Activated CD4-positive, alpha-beta T cell treated with anti-CD3 and anti-CD28 coated beads, Interleukin-2, Interleukin-6, amounts not matched to agents 100 ng/mL and 50 ng/mL, durations not matched to agents 16 hours and 8 hours (primary cell): ENCODE data around the gene CD27.
"Not testable (repeated sequence)": the region's sequence is repeated elsewhere in the genome, so short reads cannot be mapped to it uniquely, and the experiment has no call there.

Experiments used
- DNase-seq: peaks from one replicate; pipeline ENCODE4 v3.0.0-alpha.2; 2020

Gene CD27

GRCh38 chr12:6489449-6489848, 44.7 kb downstream of the CD27 start:
- DNase-seq: no peak

DNA sequence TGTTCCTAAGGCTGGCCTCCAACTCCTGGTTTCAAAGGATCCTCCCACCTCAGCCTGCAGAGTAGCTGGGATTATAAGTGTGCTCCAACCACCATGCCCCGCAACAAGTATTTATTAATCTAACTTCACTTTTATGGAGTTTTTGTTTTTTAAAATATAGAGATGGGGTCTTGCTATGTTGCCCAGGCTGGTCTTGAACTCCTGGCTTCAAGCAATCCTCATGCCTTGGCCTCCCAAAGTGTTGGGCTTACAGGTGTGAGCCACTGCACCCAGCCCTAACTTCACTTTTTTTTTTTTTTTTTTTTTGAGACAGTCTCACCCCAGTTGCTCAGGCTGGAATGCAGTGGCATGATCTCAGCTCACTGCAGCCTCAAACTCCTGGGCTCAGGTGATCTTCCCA, 45.9 kb downstream of the CD27 start:
- DNase-seq: not testable (repeated sequence)

GRCh38 chr12:6492838-6493496, 48.2 kb downstream of the CD27 start, which contains the start of gene MRPL51:
Gene MRPL51, minus strand, starts transcription at chr12:6493262. Its CDS starts 126 bp downstream, at chr12:6493136.
- peak; percentile 97 for DNase-seq

GRCh38 chr12:6493497-6494257, 48.9 kb downstream of the CD27 start, which contains the start of gene NCAPD2:
Gene NCAPD2, plus strand, starts transcription at chr12:6494102. Its CDS starts 997 bp downstream, at chr12:6495099.
- DNase-seq: peak; percentile 99

- no peak for DNase-seq
Observed at GRCh38 chr12:6494258-6494743, 49.5 kb downstream of the CD27 start.

DNA sequence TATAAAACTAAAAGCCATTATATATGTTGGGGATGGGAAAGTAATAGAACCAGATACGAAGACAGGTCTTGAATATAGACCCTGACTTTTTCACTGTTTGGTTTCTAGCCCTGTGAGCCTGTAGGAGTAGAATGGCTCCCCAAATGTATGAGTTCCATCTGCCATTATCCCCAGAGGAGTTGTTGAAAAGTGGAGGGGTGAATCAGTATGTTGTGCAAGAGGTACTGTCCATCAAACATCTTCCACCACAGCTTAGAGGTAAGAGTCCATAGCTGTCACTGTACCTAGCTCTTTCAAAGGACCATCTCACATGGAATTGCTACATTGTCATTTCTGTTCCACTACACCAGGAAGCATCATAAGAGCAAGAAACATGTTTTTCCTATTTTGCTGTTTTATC, 50.2 kb downstream of the CD27 start:
- peak; percentile 11 for DNase-seq

DNA sequence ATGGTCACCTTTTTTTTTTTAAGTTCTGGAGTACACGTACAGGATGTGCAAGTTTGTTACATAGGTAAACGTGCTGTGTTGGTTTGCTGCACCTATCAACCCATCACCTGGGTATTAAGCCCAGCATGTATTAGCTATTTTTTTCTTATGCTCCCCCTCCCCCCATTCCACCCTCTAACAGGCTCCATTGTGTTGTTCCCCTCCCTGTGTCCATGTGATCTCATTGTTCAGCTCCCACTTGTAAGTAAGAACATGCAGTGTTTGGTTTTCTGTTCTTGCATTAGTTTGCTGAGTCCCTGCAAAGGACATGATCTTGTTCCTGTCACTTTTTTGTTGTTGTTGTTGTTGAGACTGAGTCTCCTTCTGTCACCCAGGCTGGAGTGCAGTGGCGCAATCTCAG, 52.5 kb downstream of the CD27 start:
- DNase-seq: not testable (repeated sequence)

DNA sequence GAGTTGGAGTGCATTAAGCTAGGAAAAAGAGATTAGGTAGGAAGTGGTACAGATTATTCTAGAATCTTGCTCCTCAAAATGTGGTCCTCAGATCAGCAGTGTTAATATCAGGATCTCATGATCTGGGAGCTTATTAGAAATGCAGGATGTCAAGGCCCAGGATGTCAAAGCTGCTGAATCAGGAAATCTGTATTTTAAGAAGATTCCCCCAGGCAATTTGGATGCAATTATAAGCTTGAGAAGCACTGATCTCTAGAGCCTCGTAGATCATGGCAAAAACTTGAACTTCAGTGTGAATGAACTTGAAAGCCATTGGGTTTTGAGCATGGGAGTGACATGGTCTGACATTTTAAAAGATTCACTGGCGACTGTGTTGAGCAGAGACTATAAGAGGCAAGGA, 55.7 kb downstream of the CD27 start:
- DNase-seq: no peak
